Esophagus squamous epithelium (tissue), 4 donors: ENCODE data around the gene PKD2L1.

Source experiments
- POLR2A ChIP-seq, 4 donors: fragments of 450-650 bp; IDR thresholded peaks; one replicate each; pipeline ENCODE4 v1.6.1; 2017; ENCODE audit warnings: antibody characterized with exemption in 4 of 4, mild to moderate bottlenecking in 4 of 4, moderate library complexity in 3 of 4
- TF ChIP-seq, protein P1 (sequence below), 6 experiments: fragments of 450-650 bp in 4 of 6; fragments of 200-600 bp in 2 of 6; sonication (generic) in 2 of 6; IDR thresholded peaks; one replicate each; pipeline ENCODE4 v1.5.1; 2016 to 2019; ENCODE audit warnings: antibody characterized with exemption in 6 of 6, mild to moderate bottlenecking in 4 of 6, moderate library complexity in 4 of 6

DNA sequence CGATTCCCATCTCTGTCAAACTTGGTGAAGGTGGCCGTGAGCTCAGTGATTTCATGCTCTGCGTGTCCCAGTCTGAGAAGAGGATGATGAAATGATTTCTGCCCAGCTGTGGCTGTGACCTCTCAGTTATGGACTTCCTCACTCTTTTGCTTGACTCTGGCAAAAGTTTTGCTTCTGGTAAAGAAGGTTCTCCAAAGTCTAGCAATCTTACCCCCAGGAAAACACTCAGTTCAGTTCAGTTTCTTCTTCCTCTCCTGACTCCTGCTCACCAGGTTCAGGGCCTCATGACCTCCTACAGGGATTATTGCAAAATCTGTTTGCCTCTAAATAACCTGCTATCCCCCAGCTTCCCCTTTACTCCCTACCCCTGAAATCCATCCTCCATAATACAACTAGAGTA is 38.7 kb downstream of the PKD2L1 start:
- no peak for TF ChIP-seq POLR2A (IDR thresholded peaks at IDR 0.05)
- TF ChIP-seq, protein P1, sequence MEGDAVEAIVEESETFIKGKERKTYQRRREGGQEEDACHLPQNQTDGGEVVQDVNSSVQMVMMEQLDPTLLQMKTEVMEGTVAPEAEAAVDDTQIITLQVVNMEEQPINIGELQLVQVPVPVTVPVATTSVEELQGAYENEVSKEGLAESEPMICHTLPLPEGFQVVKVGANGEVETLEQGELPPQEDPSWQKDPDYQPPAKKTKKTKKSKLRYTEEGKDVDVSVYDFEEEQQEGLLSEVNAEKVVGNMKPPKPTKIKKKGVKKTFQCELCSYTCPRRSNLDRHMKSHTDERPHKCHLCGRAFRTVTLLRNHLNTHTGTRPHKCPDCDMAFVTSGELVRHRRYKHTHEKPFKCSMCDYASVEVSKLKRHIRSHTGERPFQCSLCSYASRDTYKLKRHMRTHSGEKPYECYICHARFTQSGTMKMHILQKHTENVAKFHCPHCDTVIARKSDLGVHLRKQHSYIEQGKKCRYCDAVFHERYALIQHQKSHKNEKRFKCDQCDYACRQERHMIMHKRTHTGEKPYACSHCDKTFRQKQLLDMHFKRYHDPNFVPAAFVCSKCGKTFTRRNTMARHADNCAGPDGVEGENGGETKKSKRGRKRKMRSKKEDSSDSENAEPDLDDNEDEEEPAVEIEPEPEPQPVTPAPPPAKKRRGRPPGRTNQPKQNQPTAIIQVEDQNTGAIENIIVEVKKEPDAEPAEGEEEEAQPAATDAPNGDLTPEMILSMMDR (IDR thresholded peaks at IDR 0.05): no peak
